SH-SY5Y (cell line): ENCODE results near the gene RPS2.

ENCODE experiments used
- GATA2 ChIP-seq: IDR thresholded peaks from 2 replicates; pipeline ENCODE4 v1.6.1; 2011; ENCODE audit warnings: mild to moderate bottlenecking, low read depth, low read length
- GATA3 ChIP-seq: IDR thresholded peaks from 2 replicates; pipeline ENCODE4 v1.6.1; 2011; ENCODE audit warnings: low read depth, mild to moderate bottlenecking, low read length, moderate library complexity

GRCh38 chr16:2009791-2010510 is 45.3 kb upstream of the RPS2 start, which contains the start of gene ZNF598:
- no peak for TF ChIP-seq GATA3
- TF ChIP-seq GATA2, result no peak
